Measurements from ENCODE around the gene HDAC4.

The HDAC4 gene

GRCh38 chr2:239250216-239251081 lies 150.4 kb downstream of the HDAC4 start:
- Histone ChIP-seq H3K36me3 (ENCODE audit: control insufficient read depth, insufficient read depth, low read length) (no peaks in the 10 kb centered on the region), H3K4me3 (ENCODE audit: low read length) (no peak overlapping the region), H3K9ac (ENCODE audit: low read length) (no peak overlapping the region), H3K4me1 (ENCODE audit: control insufficient read depth, insufficient read depth, low read length) (peaks cover 29% of the 10 kb centered on the region), H3K9me3 (ENCODE audit: control insufficient read depth, low read length) (no peaks in the 10 kb centered on the region), H3K27me3 (ENCODE audit: control insufficient read depth, insufficient read depth, low read length) (no peaks in the 10 kb centered on the region)

- H3K9ac ChIP-seq (ENCODE audit: low read length), result no peak overlapping the region
- no peak overlapping the region for H3K4me3 ChIP-seq (ENCODE audit: low read length)
- H3K9me3 ChIP-seq (ENCODE audit: control insufficient read depth, low read length), result no peaks in the 10 kb centered on the region
- peaks cover 31% of the 10 kb centered on the region for H3K4me1 ChIP-seq (ENCODE audit: control insufficient read depth, insufficient read depth, low read length)
- no peaks in the 10 kb centered on the region for H3K27me3 ChIP-seq (ENCODE audit: control insufficient read depth, insufficient read depth, low read length)
- H3K36me3 ChIP-seq (ENCODE audit: control insufficient read depth, insufficient read depth, low read length), result no peaks in the 10 kb centered on the region
Observed at GRCh38 chr2:239249776-239250175, 151.0 kb downstream of the HDAC4 start.

- Histone ChIP-seq H3K4me1 (ENCODE audit: control insufficient read depth, insufficient read depth, low read length) (peaks cover 38% of the 10 kb centered on the region), H3K9ac (ENCODE audit: low read length) (no peak overlapping the region)
Observed at GRCh38 chr2:239249048-239249447, 151.8 kb downstream of the HDAC4 start.

GRCh38 chr2:239247401-239248245 lies 153.2 kb downstream of the HDAC4 start:
- no peaks in the 10 kb centered on the region for H3K27me3 ChIP-seq (ENCODE audit: control insufficient read depth, insufficient read depth, low read length)
- H3K9me3 ChIP-seq (ENCODE audit: control insufficient read depth, low read length), result no peaks in the 10 kb centered on the region
- peaks cover 46% of the 10 kb centered on the region for H3K4me1 ChIP-seq (ENCODE audit: control insufficient read depth, insufficient read depth, low read length)
- H3K4me3 ChIP-seq (ENCODE audit: low read length), result no peak overlapping the region
- no peak overlapping the region for H3K9ac ChIP-seq (ENCODE audit: low read length)
- no peaks in the 10 kb centered on the region for H3K36me3 ChIP-seq (ENCODE audit: control insufficient read depth, insufficient read depth, low read length)

More at GRCh38 chr2:239249048-239249447, 151.8 kb downstream of the HDAC4 start:
- Histone ChIP-seq H3K4me3 (ENCODE audit: low read length) (no peak overlapping the region), H3K9me3 (ENCODE audit: control insufficient read depth, low read length) (no peaks in the 10 kb centered on the region), H3K27me3 (ENCODE audit: control insufficient read depth, insufficient read depth, low read length) (no peaks in the 10 kb centered on the region), H3K36me3 (ENCODE audit: control insufficient read depth, insufficient read depth, low read length) (no peaks in the 10 kb centered on the region)

- no peaks in the 10 kb centered on the region for H3K9me3 ChIP-seq (ENCODE audit: control insufficient read depth, low read length)
- H3K4me1 ChIP-seq (ENCODE audit: control insufficient read depth, insufficient read depth, low read length), result peaks cover 46% of the 10 kb centered on the region
- H3K36me3 ChIP-seq (ENCODE audit: control insufficient read depth, insufficient read depth, low read length), result no peaks in the 10 kb centered on the region
- H3K27me3 ChIP-seq (ENCODE audit: control insufficient read depth, insufficient read depth, low read length), result no peaks in the 10 kb centered on the region
- H3K9ac ChIP-seq (ENCODE audit: low read length), result no peak overlapping the region
- H3K4me3 ChIP-seq (ENCODE audit: low read length), result no peak overlapping the region
Observed at GRCh38 chr2:239246723-239247122, 154.1 kb downstream of the HDAC4 start.

GRCh38 chr2:239245872-239246721 lies 154.7 kb downstream of the HDAC4 start:
- Histone ChIP-seq H3K9me3 (ENCODE audit: control insufficient read depth, low read length) (no peaks in the 10 kb centered on the region), H3K4me1 (ENCODE audit: control insufficient read depth, insufficient read depth, low read length) (peaks cover 47% of the 10 kb centered on the region), H3K36me3 (ENCODE audit: control insufficient read depth, insufficient read depth, low read length) (no peaks in the 10 kb centered on the region), H3K9ac (ENCODE audit: low read length) (peak overlapping the region; percentile 41), H3K4me3 (ENCODE audit: low read length) (no peak overlapping the region), H3K27me3 (ENCODE audit: control insufficient read depth, insufficient read depth, low read length) (no peaks in the 10 kb centered on the region)

- H3K9me3 ChIP-seq (ENCODE audit: control insufficient read depth, low read length), result no peaks in the 10 kb centered on the region
- peaks cover 52% of the 10 kb centered on the region for H3K4me1 ChIP-seq (ENCODE audit: control insufficient read depth, insufficient read depth, low read length)
- no peak overlapping the region for H3K4me3 ChIP-seq (ENCODE audit: low read length)
- H3K9ac ChIP-seq (ENCODE audit: low read length), result no peak overlapping the region
- H3K27me3 ChIP-seq (ENCODE audit: control insufficient read depth, insufficient read depth, low read length), result no peaks in the 10 kb centered on the region
- no peaks in the 10 kb centered on the region for H3K36me3 ChIP-seq (ENCODE audit: control insufficient read depth, insufficient read depth, low read length)
Observed at GRCh38 chr2:239245107-239245506, 155.7 kb downstream of the HDAC4 start.

- Histone ChIP-seq H3K4me3 (ENCODE audit: low read length) (no peak overlapping the region), H3K27me3 (ENCODE audit: control insufficient read depth, insufficient read depth, low read length) (no peaks in the 10 kb centered on the region), H3K36me3 (ENCODE audit: control insufficient read depth, insufficient read depth, low read length) (no peaks in the 10 kb centered on the region), H3K4me1 (ENCODE audit: control insufficient read depth, insufficient read depth, low read length) (peaks cover 53% of the 10 kb centered on the region), H3K9ac (ENCODE audit: low read length) (no peak overlapping the region), H3K9me3 (ENCODE audit: control insufficient read depth, low read length) (no peaks in the 10 kb centered on the region)
Observed at GRCh38 chr2:239244625-239245024, 156.2 kb downstream of the HDAC4 start.

- H3K36me3 ChIP-seq (ENCODE audit: control insufficient read depth, insufficient read depth, low read length), result no peaks in the 10 kb centered on the region
- H3K4me1 ChIP-seq (ENCODE audit: control insufficient read depth, insufficient read depth, low read length), result peaks cover 46% of the 10 kb centered on the region
- no peaks in the 10 kb centered on the region for H3K9me3 ChIP-seq (ENCODE audit: control insufficient read depth, low read length)
- H3K27me3 ChIP-seq (ENCODE audit: control insufficient read depth, insufficient read depth, low read length), result no peaks in the 10 kb centered on the region
- no peak overlapping the region for H3K4me3 ChIP-seq (ENCODE audit: low read length)
- no peak overlapping the region for H3K9ac ChIP-seq (ENCODE audit: low read length)
Observed at GRCh38 chr2:239241431-239241960, 159.3 kb downstream of the HDAC4 start.

GRCh38 chr2:239240414-239240881 lies 160.4 kb downstream of the HDAC4 start:
- peaks cover 36% of the 10 kb centered on the region for H3K4me1 ChIP-seq (ENCODE audit: control insufficient read depth, insufficient read depth, low read length)

GRCh38 chr2:239239607-239240413 lies 161.0 kb downstream of the HDAC4 start:
- Histone ChIP-seq H3K9me3 (ENCODE audit: control insufficient read depth, low read length) (no peaks in the 10 kb centered on the region), H3K36me3 (ENCODE audit: control insufficient read depth, insufficient read depth, low read length) (peaks cover 3% of the 10 kb centered on the region), H3K9ac (ENCODE audit: low read length) (no peak overlapping the region), H3K4me3 (ENCODE audit: low read length) (no peak overlapping the region), H3K4me1 (ENCODE audit: control insufficient read depth, insufficient read depth, low read length) (peaks cover 31% of the 10 kb centered on the region), H3K27me3 (ENCODE audit: control insufficient read depth, insufficient read depth, low read length) (no peaks in the 10 kb centered on the region)

More at GRCh38 chr2:239240414-239240881, 160.4 kb downstream of the HDAC4 start:
- no peak overlapping the region for H3K4me3 ChIP-seq (ENCODE audit: low read length)
- H3K36me3 ChIP-seq (ENCODE audit: control insufficient read depth, insufficient read depth, low read length), result no peaks in the 10 kb centered on the region
- no peaks in the 10 kb centered on the region for H3K9me3 ChIP-seq (ENCODE audit: control insufficient read depth, low read length)
- no peaks in the 10 kb centered on the region for H3K27me3 ChIP-seq (ENCODE audit: control insufficient read depth, insufficient read depth, low read length)
- no peak overlapping the region for H3K9ac ChIP-seq (ENCODE audit: low read length)

Measured in mucosa of stomach (tissue), 1 donor.